GM23338 (cell line): ENCODE results near the gene UBN1. TPM values are rescaled to one million over a fixed set of nuclear protein-coding genes. Genes with fewer than 3 reads are reported as not detected.

Experiments
- ATAC-seq: fragments of 200-7000 bp; cut with Tn5 transposase; 3 replicates; pipeline ENCODE4 v1.9.1; 2020
- DNase-seq: peaks from one replicate; pipeline ENCODE4 v3.0.0-alpha.2; 2015; ENCODE audit warnings: low spot score
- H2AFZ ChIP-seq: fragments of 200-600 bp; sonication (generic); 2 replicates; pipeline ENCODE4 v1.8.0; 2016; ENCODE audit warnings: antibody characterized with exemption, mild to moderate bottlenecking, moderate library complexity
- H3F3A ChIP-seq: fragments of 200-600 bp; sonication (generic); replicated peaks from 2 replicates; pipeline ENCODE4 v1.8.0; 2017; ENCODE audit warnings: antibody characterized with exemption, mixed run types, low read depth
- H3K27ac ChIP-seq: fragments of 200-600 bp; sonication (generic); 2 replicates; pipeline ENCODE4 v1.6.1; 2016; ENCODE audit warnings: low read depth
- H3K27me3 ChIP-seq: fragments of 200-600 bp; sonication (generic); 2 replicates; pipeline ENCODE4 v1.8.0; 2016; ENCODE audit warnings: mild to moderate bottlenecking, mixed run types, moderate library complexity; ENCODE audit not compliant: insufficient read depth
- H3K36me3 ChIP-seq: fragments of 200-600 bp; sonication (generic); 2 replicates; pipeline ENCODE4 v1.8.0; 2016; ENCODE audit warnings: mild to moderate bottlenecking; ENCODE audit not compliant: insufficient read depth
- H3K4me1 ChIP-seq: fragments of 200-600 bp; sonication (generic); 2 replicates; pipeline ENCODE4 v1.8.0; 2016; ENCODE audit warnings: mild to moderate bottlenecking, moderate library complexity; ENCODE audit not compliant: insufficient read depth
- H3K4me2 ChIP-seq: fragments of 200-600 bp; sonication (generic); 2 replicates; pipeline ENCODE4 v1.7.1; 2017; ENCODE audit warnings: mixed run types
- H3K4me3 ChIP-seq: fragments of 200-600 bp; sonication (generic); 2 replicates; pipeline ENCODE4 v1.6.1; 2016; ENCODE audit warnings: mixed run types
- H3K79me2 ChIP-seq: fragments of 200-600 bp; sonication (generic); replicated peaks from 2 replicates; pipeline ENCODE4 v1.8.0; 2017; ENCODE audit warnings: mild to moderate bottlenecking; ENCODE audit not compliant: insufficient read depth
- H3K9me2 ChIP-seq: fragments of 200-600 bp; sonication (generic); 2 replicates; pipeline ENCODE4 v1.8.0; 2017; ENCODE audit not compliant: insufficient read depth
- H4K20me1 ChIP-seq: fragments of 200-600 bp; sonication (generic); replicated peaks from 2 replicates; pipeline ENCODE4 v1.8.0; 2017; ENCODE audit warnings: mild to moderate bottlenecking; ENCODE audit not compliant: insufficient read depth
- H3K27ac Mint-ChIP-seq: 2 replicates; pipeline ENCODE4 v1.8.0; 2020; ENCODE audit warnings: inconsistent platforms, mild to moderate bottlenecking, moderate library complexity, mixed read lengths
- H3K27me3 Mint-ChIP-seq: 3 replicates; pipeline ENCODE4 v1.8.0; 2022; ENCODE audit warnings: low read depth, mild to moderate bottlenecking, moderate library complexity, mixed read lengths, inconsistent platforms; ENCODE audit not compliant: insufficient read depth, poor library complexity
- H3K36me3 Mint-ChIP-seq: 3 replicates; pipeline ENCODE4 v1.8.0; 2021; ENCODE audit warnings: low read depth, mild to moderate bottlenecking, inconsistent platforms, moderate library complexity, mixed read lengths
- H3K4me1 Mint-ChIP-seq: 3 replicates; pipeline ENCODE4 v1.8.0; 2020; ENCODE audit warnings: mild to moderate bottlenecking, inconsistent platforms, mixed read lengths
- H3K4me3 Mint-ChIP-seq: 3 replicates; pipeline ENCODE4 v1.8.0; 2021; ENCODE audit warnings: moderate library complexity, mild to moderate bottlenecking, inconsistent platforms, mixed read lengths
- H3K9me3 Mint-ChIP-seq: 3 replicates; pipeline ENCODE4 v1.8.0; 2020; ENCODE audit warnings: moderate library complexity, mild to moderate bottlenecking, inconsistent platforms, mixed read lengths
- CREB1 ChIP-seq: fragments of 250-450 bp; sonication (Bioruptor Pico); IDR thresholded peaks from 2 replicates; pipeline ENCODE4 v1.5.0; 2020; ENCODE audit warnings: low read depth, mild to moderate bottlenecking, moderate library complexity
- CTCF ChIP-seq, 2 experiments: fragments of 200-600 bp in 1 of 2; sonication (generic) in 1 of 2; conservative IDR thresholded peaks; 2 replicates each; pipeline versions ENCODE4 v1.5.1 to v1.6.1; 2016 to 2017; ENCODE audit warnings: antibody characterized with exemption in 2 of 2, low read depth in 2 of 2, mild to moderate bottlenecking in 2 of 2, moderate library complexity in 1 of 2
- ETS1 ChIP-seq: IDR thresholded peaks from 2 replicates; pipeline ENCODE4 v1.6.1; 2016; ENCODE audit warnings: antibody characterized with exemption
- EZH2 ChIP-seq: fragments of 200-600 bp; sonication (generic); IDR thresholded peaks from one replicate; pipeline ENCODE4 v1.8.0; 2017; ENCODE audit warnings: antibody characterized with exemption, mild to moderate bottlenecking, low read depth; ENCODE audit not compliant: unreplicated experiment
- EZH2phosphoT487 ChIP-seq: fragments of 200-600 bp; sonication (generic); IDR thresholded peaks from one replicate; pipeline ENCODE4 v1.8.1; 2018; ENCODE audit warnings: antibody characterized with exemption; ENCODE audit not compliant: unreplicated experiment
- JUNB ChIP-seq: IDR thresholded peaks from one replicate; pipeline ENCODE4 v1.6.1; 2016; ENCODE audit warnings: antibody characterized with exemption; ENCODE audit not compliant: unreplicated experiment
- NANOG ChIP-seq: IDR thresholded peaks from 2 replicates; pipeline ENCODE4 v1.6.1; 2016; ENCODE audit warnings: antibody characterized with exemption, borderline replicate concordance
- POLR2AphosphoS5 ChIP-seq: IDR thresholded peaks from 2 replicates; pipeline ENCODE4 v1.6.1; 2016; ENCODE audit warnings: antibody characterized with exemption, low read depth
- REST ChIP-seq: IDR thresholded peaks from one replicate; pipeline ENCODE4 v1.6.1; 2018; ENCODE audit warnings: antibody characterized with exemption; ENCODE audit not compliant: unreplicated experiment
- STAT1 ChIP-seq: IDR thresholded peaks from one replicate; pipeline ENCODE4 v1.6.1; 2016; ENCODE audit warnings: antibody characterized with exemption; ENCODE audit not compliant: unreplicated experiment
- ZNF114 ChIP-seq: fragments of 250-450 bp; sonication (Bioruptor Pico); IDR thresholded peaks from 2 replicates; pipeline ENCODE4 v1.5.0; 2020; ENCODE audit warnings: mild to moderate bottlenecking, moderate library complexity
- ZNF331 ChIP-seq: fragments of 250-450 bp; sonication (Bioruptor Pico); IDR thresholded peaks from 2 replicates; pipeline ENCODE4 v1.5.0; 2020; ENCODE audit warnings: low read depth, mild to moderate bottlenecking, moderate library complexity
- ZNF462 ChIP-seq: fragments of 250-450 bp; sonication (Bioruptor Pico); IDR thresholded peaks from 2 replicates; pipeline ENCODE4 v1.5.0; 2020; ENCODE audit warnings: mild to moderate bottlenecking, moderate library complexity
- polyA plus RNA-seq: library from polyadenylated mRNA; unstranded; fragments of >200 nt; fragmentation: Nextera tagmentation; extraction: Ambion mirVana; gene quantifications from 2 replicates; pipeline ENCODE4 v1.2.1, GENCODE V29; 2016
- total RNA-seq: library from RNA; depleted of rRNA; stranded (reverse); fragments of >200 nt; shearing (Covaris generic); gene quantifications from 2 replicates; pipeline ENCODE4 v1.2.3, GENCODE V29; 2014

Gene UBN1
- total and polyA plus RNA-seq, 2 experiments from 2014 or later, result 18.3 to 46.8 TPM

- no peak overlapping the region for H2AFZ ChIP-seq
- no peak overlapping the region for H3K4me2 ChIP-seq
- DNase-seq (no peak), ATAC-seq (no peak)
- 0 out of 2 replicates have a peak, but pooled peaks cover 3% of the 10 kb centered on the region for H3F3A ChIP-seq
- H3K27me3 ChIP-seq, result no peaks in the 10 kb centered on the region
- no peak overlapping the region for H3K4me3 ChIP-seq
- Mint-ChIP-seq H3K4me1 (no peaks in the 10 kb centered on the region; the same call in 2 of the 3 replicates), H3K4me3 (no peak overlapping the region), H3K36me3 (peaks cover 3% of the 10 kb centered on the region; the same call in 2 of the 3 replicates), H3K27ac (no peak overlapping the region), H3K27me3 (peaks cover 3% of the 10 kb centered on the region), H3K9me3 (no peaks in the 10 kb centered on the region)
- H3K27ac ChIP-seq, result no peak overlapping the region
- H3K79me2 ChIP-seq, result no peaks in the 10 kb centered on the region
- H3K36me3 ChIP-seq, result no peaks in the 10 kb centered on the region
- no peaks in the 10 kb centered on the region; the same call in 1 of the 2 replicates for H4K20me1 ChIP-seq
- TF ChIP-seq NANOG, result no peak
- no peak for TF ChIP-seq CREB1 (CRISPR knock-in tag)
- no peak for TF ChIP-seq CTCF (conservative IDR thresholded peaks at IDR 0.05; ENCODE audit: low read depth in 2 of 2)
- TF ChIP-seq ZNF114, result no peak
- no peak for TF ChIP-seq EZH2phosphoT487
- TF ChIP-seq EZH2, result no peak
- no peak for TF ChIP-seq ZNF462
- TF ChIP-seq ZNF331 (CRISPR knock-in tag), result no peak
- TF ChIP-seq REST, result no peak
- TF ChIP-seq ETS1, result no peak
- TF ChIP-seq JUNB, result no peak
- no peak for TF ChIP-seq POLR2AphosphoS5
- TF ChIP-seq STAT1, result no peak
- H3K9me2 ChIP-seq, result no peaks in the 10 kb centered on the region
- H3K4me1 ChIP-seq, result no peaks in the 10 kb centered on the region
These were observed 57.8 kb downstream of the UBN1 start for GRCh38 chr16:4904942-4905615.
